Caco-2 (cell line): ENCODE measurements around the gene ATOH8. TPM values are rescaled to one million over a fixed set of nuclear protein-coding genes. Genes with fewer than 3 reads are reported as not detected.

ENCODE experiments used
- BruUV-seq: library from RNA; stranded (reverse); fragments of 400-500 nt; replicated peaks from 2 replicates; lab custom pipeline; 2021; lab: Mats Ljungman, UMichigan
- CTCF ChIA-PET: fragments of 300-600 bp; sonication (Branson Sonifier 250); formaldehyde crosslinking; loops from one replicate; lab custom pipeline; 2022; ENCODE audit warnings: antibody characterized with exemption; lab: Charles Lee
- POLR2A ChIA-PET: fragments of 300-600 bp; sonication (Branson Sonifier 250); formaldehyde crosslinking; loops from one replicate; lab custom pipeline; 2022; ENCODE audit warnings: antibody characterized with exemption; lab: Charles Lee
- DNase-seq, 2 experiments: peaks; one replicate each; pipeline versions ENCODE4 v3.0.0 to v3.0.0-alpha.2; 2020 to 2022
- H3K27me3 ChIP-seq: replicated peaks from 2 replicates; pipeline ENCODE4 v1.6.0; 2011; ENCODE audit warnings: low read length; ENCODE audit not compliant: control insufficient read depth, insufficient read depth
- H3K36me3 ChIP-seq: 2 replicates; pipeline ENCODE4 v1.5.1; 2011; ENCODE audit warnings: low read length; ENCODE audit not compliant: control insufficient read depth, insufficient read depth
- H3K4me1 ChIP-seq: fragments of 250-450 bp; sonication (Bioruptor Pico); 2 replicates; pipeline ENCODE4 v1.5.1; 2020; ENCODE audit warnings: mild to moderate bottlenecking
- H3K4me3 ChIP-seq: 2 replicates; pipeline ENCODE4 v1.5.1; 2011; ENCODE audit warnings: low read depth, mild to moderate bottlenecking, control low read depth, low read length
- H3K9me3 ChIP-seq: fragments of 250-450 bp; sonication (Bioruptor Pico); 2 replicates; pipeline ENCODE4 v1.5.1; 2020; ENCODE audit warnings: mild to moderate bottlenecking, moderate library complexity
- H3K27ac Mint-ChIP-seq: one replicate; pipeline ENCODE4 v1.8.0; 2022; ENCODE audit warnings: mixed read lengths; ENCODE audit not compliant: unreplicated experiment
- H3K27me3 Mint-ChIP-seq: one replicate; pipeline ENCODE4 v1.8.0; 2022; ENCODE audit warnings: mixed read lengths; ENCODE audit not compliant: insufficient read depth, unreplicated experiment
- H3K36me3 Mint-ChIP-seq: one replicate; pipeline ENCODE4 v1.8.0; 2022; ENCODE audit warnings: mild to moderate bottlenecking, mixed read lengths; ENCODE audit not compliant: insufficient read depth, unreplicated experiment
- H3K4me1 Mint-ChIP-seq: one replicate; pipeline ENCODE4 v1.8.0; 2022; ENCODE audit warnings: low read depth, mixed read lengths; ENCODE audit not compliant: unreplicated experiment
- H3K4me3 Mint-ChIP-seq: one replicate; pipeline ENCODE4 v1.8.0; 2022; ENCODE audit warnings: mild to moderate bottlenecking, moderate library complexity, mixed read lengths; ENCODE audit not compliant: unreplicated experiment
- H3K9me3 Mint-ChIP-seq: one replicate; pipeline ENCODE4 v1.8.0; 2022; ENCODE audit warnings: mixed read lengths; ENCODE audit not compliant: unreplicated experiment
- CTCF ChIP-seq, 2 experiments: fragments of 200-600 bp in 1 of 2; IDR thresholded peaks; 1 replicate in 1 of 2; 2 replicates in 1 of 2; pipeline versions ENCODE4 v1.5.1 to v1.8.0; 2011 to 2022; ENCODE audit warnings: antibody characterized with exemption in 1 of 2, control low read depth in 1 of 2, inconsistent platforms in 1 of 2, low read depth in 1 of 2, low read length in 1 of 2, mild to moderate bottlenecking in 1 of 2, moderate library complexity in 1 of 2; ENCODE audit not compliant: insufficient read depth in 1 of 2, severe bottlenecking in 1 of 2, unreplicated experiment in 1 of 2
- intact Hi-C: fragments of 100-400 bp; cut with micrococcal nuclease; formaldehyde crosslinking; loops from one replicate; pipeline ENCODE4 v1.10.0; 2022; ENCODE audit not compliant: unreplicated experiment
- total RNA-seq: library from RNA; stranded (reverse); gene quantifications from 2 replicates; pipeline ENCODE4 v1.2.3, GENCODE V29; 2022

Gene ATOH8
- total RNA-seq, 1 experiment from 2014 or later = not detected

GRCh38 chr2:85724731-85725181, 29.0 kb upstream of the ATOH8 start:
- Mint-ChIP-seq H3K4me1 (no peaks in the 10 kb centered on the region), H3K36me3 (no peaks in the 10 kb centered on the region), H3K4me3 (no peak overlapping the region), H3K9me3 (no peaks in the 10 kb centered on the region), H3K27me3 (peaks cover 5% of the 10 kb centered on the region), H3K27ac (no peak overlapping the region)
- intact Hi-C loops = no loop called here
- Histone ChIP-seq H3K4me1 (no peaks in the 10 kb centered on the region), H3K27me3 (no peaks in the 10 kb centered on the region), H3K4me3 (no peak overlapping the region), H3K36me3 (no peaks in the 10 kb centered on the region), H3K9me3 (no peaks in the 10 kb centered on the region; the same call in 1 of the 2 replicates)
- BruUV-seq = no TSS peak
- ChIA-PET CTCF (interaction anchor here (0.7 to 1.1 kb wide), 3 partner anchors 17 to 103 kb away, joined by 3 read pairs; no protein-coding TSS in a partner anchor), POLR2A (no interaction called here)
- no peak for DNase-seq
- TF ChIP-seq CTCF (IDR thresholded peaks at IDR 0.05; ENCODE audit: insufficient read depth in 1 of 2, low read depth in 1 of 2, low read length in 1 of 2, severe bottlenecking in 1 of 2, unreplicated experiment in 1 of 2) = no peak

GRCh38 chr2:85725451-85725850, 28.3 kb upstream of the ATOH8 start:
- H3K27me3 ChIP-seq = no peaks in the 10 kb centered on the region
- peaks cover 5% of the 10 kb centered on the region for H3K27me3 Mint-ChIP-seq
- POLR2A ChIA-PET = no interaction called here
- H3K27ac Mint-ChIP-seq = no peak overlapping the region
- H3K9me3 ChIP-seq = no peaks in the 10 kb centered on the region
- H3K9me3 Mint-ChIP-seq = no peaks in the 10 kb centered on the region
- CTCF ChIA-PET = interaction anchor here (0.7 kb wide), 2 partner anchors 25 to 77 kb away, joined by 3 to 7 read pairs; no protein-coding TSS in a partner anchor
- no peak for TF ChIP-seq CTCF (IDR thresholded peaks at IDR 0.05; ENCODE audit: insufficient read depth in 1 of 2, low read depth in 1 of 2, low read length in 1 of 2, severe bottlenecking in 1 of 2, unreplicated experiment in 1 of 2)
- H3K4me3 Mint-ChIP-seq = no peak overlapping the region
- intact Hi-C loops = no loop called here
- no peaks in the 10 kb centered on the region for H3K4me1 Mint-ChIP-seq
- no peaks in the 10 kb centered on the region for H3K36me3 ChIP-seq
- no TSS peak for BruUV-seq
- no peak overlapping the region for H3K4me3 ChIP-seq
- H3K4me1 ChIP-seq = no peaks in the 10 kb centered on the region
- DNase-seq = no peak
- H3K36me3 Mint-ChIP-seq = no peaks in the 10 kb centered on the region

- Histone ChIP-seq H3K9me3 (no peaks in the 10 kb centered on the region), H3K4me3 (no peak overlapping the region), H3K36me3 (no peaks in the 10 kb centered on the region), H3K4me1 (no peaks in the 10 kb centered on the region), H3K27me3 (no peaks in the 10 kb centered on the region)
- H3K4me1 Mint-ChIP-seq = no peaks in the 10 kb centered on the region
- H3K27me3 Mint-ChIP-seq = peaks cover 5% of the 10 kb centered on the region
- H3K9me3 Mint-ChIP-seq = no peaks in the 10 kb centered on the region
- H3K4me3 Mint-ChIP-seq = no peak overlapping the region
- no peak overlapping the region for H3K27ac Mint-ChIP-seq
- POLR2A ChIA-PET = no interaction called here
- CTCF ChIA-PET = interaction anchor here (0.6 to 2.0 kb wide), 2 partner anchors 86 to 105 kb away, joined by 3 to 4 read pairs; no protein-coding TSS in a partner anchor
- intact Hi-C loops = no loop called here
- no TSS peak for BruUV-seq
- no peaks in the 10 kb centered on the region for H3K36me3 Mint-ChIP-seq
- no peak for TF ChIP-seq CTCF (IDR thresholded peaks at IDR 0.05; ENCODE audit: insufficient read depth in 1 of 2, low read depth in 1 of 2, low read length in 1 of 2, severe bottlenecking in 1 of 2, unreplicated experiment in 1 of 2)
- no peak for DNase-seq
Measured at GRCh38 chr2:85727798-85728197, 26.0 kb upstream of the ATOH8 start.
